WERI-Rb-1 (cell line): Measurements from ENCODE around the gene CASP1.
"Not testable (repeated sequence)": the region's sequence is repeated elsewhere in the genome, so short reads cannot be mapped to it uniquely, and the experiment has no call there.

ENCODE experiments used
- DNase-seq: peaks from one replicate; pipeline ENCODE4 v3.0.0-alpha.2; 2020
- H3K27ac ChIP-seq: fragments of 250-450 bp; sonication (Bioruptor Pico); 2 replicates; pipeline ENCODE4 v1.5.1; 2020; ENCODE audit warnings: mild to moderate bottlenecking, moderate library complexity
- H3K27me3 ChIP-seq: fragments of 250-450 bp; sonication (Bioruptor Pico); 2 replicates; pipeline ENCODE4 v1.5.1; 2021; ENCODE audit warnings: mild to moderate bottlenecking, low read depth, moderate library complexity; ENCODE audit not compliant: insufficient read depth, severe bottlenecking
- H3K36me3 ChIP-seq: fragments of 250-450 bp; sonication (Bioruptor Pico); 2 replicates; pipeline ENCODE4 v1.5.1; 2020; ENCODE audit warnings: mild to moderate bottlenecking, moderate library complexity
- H3K4me3 ChIP-seq: 2 replicates; pipeline ENCODE4 v1.5.1; 2011; ENCODE audit warnings: low read depth, mild to moderate bottlenecking, control low read depth, low read length
- H3K9me3 ChIP-seq: fragments of 250-450 bp; sonication (Bioruptor Pico); 2 replicates; pipeline ENCODE4 v1.5.1; 2021; ENCODE audit warnings: mild to moderate bottlenecking, moderate library complexity; ENCODE audit not compliant: severe bottlenecking
- CTCF ChIP-seq: IDR thresholded peaks from 2 replicates; pipeline ENCODE4 v1.5.1; 2011; ENCODE audit warnings: low read depth, mild to moderate bottlenecking, control low read depth, inconsistent platforms, low read length

Gene CASP1

GRCh38 chr11:105046898-105047579, 12.1 kb upstream of the CASP1 start:
- H3K4me3 ChIP-seq: no peak overlapping the region
- no peaks in the 10 kb centered on the region for H3K9me3 ChIP-seq
- DNase-seq: no peak
- no peaks in the 10 kb centered on the region for H3K27me3 ChIP-seq
- H3K27ac ChIP-seq: no peak overlapping the region
- TF ChIP-seq CTCF: no peak
- no peaks in the 10 kb centered on the region for H3K36me3 ChIP-seq

GRCh38 chr11:105045676-105046296, 10.8 kb upstream of the CASP1 start:
- TF ChIP-seq CTCF: no peak
- H3K4me3 ChIP-seq: no peak overlapping the region
- H3K9me3 ChIP-seq: no peaks in the 10 kb centered on the region
- no peak overlapping the region for H3K27ac ChIP-seq
- H3K36me3 ChIP-seq: no peaks in the 10 kb centered on the region
- no peak for DNase-seq
- H3K27me3 ChIP-seq: no peaks in the 10 kb centered on the region

- H3K9me3 ChIP-seq, H3K4me3 ChIP-seq, H3K27ac ChIP-seq, H3K36me3 ChIP-seq, DNase-seq, H3K27me3 ChIP-seq: not testable (repeated sequence)
These were observed 9.9 kb upstream of the CASP1 start, which contains the start of gene CARD16 for GRCh38 chr11:105044557-105045524. TSS of gene CARD16 (minus strand) at chr11:105045335. CDS start at chr11:105045297, 38 bp downstream.

GRCh38 chr11:105042178-105042577, 7.2 kb upstream of the CASP1 start:
- Histone ChIP-seq H3K9me3 (no peaks in the 10 kb centered on the region), H3K36me3 (no peaks in the 10 kb centered on the region), H3K4me3 (no peak overlapping the region), H3K27me3 (no peaks in the 10 kb centered on the region), H3K27ac (no peak overlapping the region)
- no peak for TF ChIP-seq CTCF
- DNase-seq: no peak

GRCh38 chr11:105040703-105041102, 5.8 kb upstream of the CASP1 start:
- no peak overlapping the region for H3K4me3 ChIP-seq
- H3K36me3 ChIP-seq: no peaks in the 10 kb centered on the region
- no peaks in the 10 kb centered on the region for H3K9me3 ChIP-seq
- no peaks in the 10 kb centered on the region for H3K27me3 ChIP-seq
- no peak for TF ChIP-seq CTCF
- DNase-seq: no peak
- no peak overlapping the region for H3K27ac ChIP-seq

GRCh38 chr11:105034388-105034787, 556 bp downstream of the CASP1 start:
- not testable (repeated sequence) for H3K9me3 ChIP-seq, DNase-seq, H3K4me3 ChIP-seq, H3K27me3 ChIP-seq, H3K27ac ChIP-seq, H3K36me3 ChIP-seq
